Measurements from ENCODE around the gene TEX53. TPM values are rescaled to one million over a fixed set of nuclear protein-coding genes. Genes with fewer than 3 reads are reported as not detected.

Gene TEX53
- total and polyA plus RNA-seq, 10 of the 15 experiments (the other 5 are each of a cell fraction or from before 2014, with no cell fraction given): not detected

- no peak for FAIRE-seq
- H3K27ac ChIP-seq (ENCODE audit: control insufficient read depth, insufficient read depth): peak overlapping the region; percentile 98
- H3K9ac ChIP-seq (ENCODE audit: control insufficient read depth, insufficient read depth, low read length): peak overlapping the region; percentile 42
- WGBS (ENCODE audit: insufficient coverage, insufficient replicate concordance, low lambda C conversion rate, missing lambda C conversion rate): 44% methylated on average over 2 of the region's 2 CpGs
- peak overlapping the region; percentile 59; the same call in 1 of the 2 replicates for H3K4me3 ChIP-seq
- no peak for TF ChIP-seq STAT3 (IDR thresholded peaks at IDR 0.05; ENCODE audit: low read depth, low read length)
- TF ChIP-seq PKNOX1 (IDR thresholded peaks at IDR 0.05): no peak
- no peak for TF ChIP-seq PAX5 (IDR thresholded peaks at IDR 0.05; ENCODE audit: borderline replicate concordance, low read depth, low read length)
- TF ChIP-seq FOS (IDR thresholded peaks at IDR 0.05; ENCODE audit: borderline replicate concordance, extremely low read depth, insufficient read length): no peak
- TF ChIP-seq TCF12 (IDR thresholded peaks at IDR 0.05; ENCODE audit: low read depth, low read length): no peak
- TF ChIP-seq NFYB (IDR thresholded peaks at IDR 0.05; ENCODE audit: insufficient read depth, low read depth, low read length): no peak
- TF ChIP-seq E4F1 (IDR thresholded peaks at IDR 0.05; ENCODE audit: borderline replicate concordance, partially characterized antibody): no peak
- TF ChIP-seq, protein P1, sequence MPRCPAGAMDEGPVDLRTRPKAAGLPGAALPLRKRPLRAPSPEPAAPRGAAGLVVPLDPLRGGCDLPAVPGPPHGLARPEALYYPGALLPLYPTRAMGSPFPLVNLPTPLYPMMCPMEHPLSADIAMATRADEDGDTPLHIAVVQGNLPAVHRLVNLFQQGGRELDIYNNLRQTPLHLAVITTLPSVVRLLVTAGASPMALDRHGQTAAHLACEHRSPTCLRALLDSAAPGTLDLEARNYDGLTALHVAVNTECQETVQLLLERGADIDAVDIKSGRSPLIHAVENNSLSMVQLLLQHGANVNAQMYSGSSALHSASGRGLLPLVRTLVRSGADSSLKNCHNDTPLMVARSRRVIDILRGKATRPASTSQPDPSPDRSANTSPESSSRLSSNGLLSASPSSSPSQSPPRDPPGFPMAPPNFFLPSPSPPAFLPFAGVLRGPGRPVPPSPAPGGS (IDR thresholded peaks at IDR 0.05; ENCODE audit: borderline replicate concordance, insufficient read depth, low read depth, low read length, poor library complexity, severe bottlenecking): no peak
- no peak for TF ChIP-seq BHLHE40 (IDR thresholded peaks at IDR 0.05; ENCODE audit: borderline replicate concordance in 1 of 2, low read depth in 2 of 2, low read length in 1 of 2)
- no peak for TF ChIP-seq NR2F1 (conservative IDR thresholded peaks at IDR 0.05)
- intact Hi-C loops (cut with micrococcal nuclease; ENCODE audit: unreplicated experiment) (no loop called here), in situ Hi-C loops (cut with MboI) (no loop called here)
- peaks cover 43% of the 10 kb centered on the region for H3K79me2 ChIP-seq (ENCODE audit: control insufficient read depth, insufficient read depth, low read length)
- ChIA-PET RAD21 (ENCODE audit: unreplicated experiment) (interaction anchor here (5.5 to 9.0 kb wide), 2 partner anchors 9 to 16 kb away, joined by 49 to 83 read pairs; no protein-coding TSS in a partner anchor), POLR2A (interaction anchor here (0.7 to 6.6 kb wide), 4 partner anchors 9 to 222 kb away, joined by 3 to 73 read pairs (median 36); partner anchors contain the start of gene ATP6V1G1), CTCF (interaction anchor here (1.3 to 9.8 kb wide), 3 partner anchors 9 to 44 kb away, joined by 3 to 88 read pairs (median 61); no protein-coding TSS in a partner anchor), SMC1A (ENCODE audit: uncharacterized antibody, unreplicated experiment) (interaction anchor here (0.7 to 10.3 kb wide), 6 partner anchors 7 to 236 kb away, joined by 3 to 99 read pairs (median 20); no protein-coding TSS in a partner anchor)
- no peak for ATAC-seq
- no peaks in the 10 kb centered on the region for H3K9me3 ChIP-seq (replicated peaks; ENCODE audit: control insufficient read depth, insufficient read depth, low read length)
- peak overlapping the region; percentile 78 for H3K4me2 ChIP-seq (ENCODE audit: control insufficient read depth, insufficient read depth)
- H4K20me1 ChIP-seq (ENCODE audit: control insufficient read depth, insufficient read depth): no peaks in the 10 kb centered on the region
- no TSS peak for BruUV-seq (replicated peaks)
- no peaks in the 10 kb centered on the region; a peak in 1 of 4 replicates for H3K36me3 ChIP-seq (ENCODE audit: control insufficient read depth in 2 of 2, insufficient read depth in 2 of 2, low read length in 1 of 2)
- H2AFZ ChIP-seq (ENCODE audit: control insufficient read depth, low read depth, low read length): no peak overlapping the region
- no peaks in the 10 kb centered on the region for H3K27me3 ChIP-seq (replicated peaks in 1 of 2; ENCODE audit: control insufficient read depth in 2 of 2, insufficient read depth in 2 of 2, low read length in 1 of 2)
- H3K4me1 ChIP-seq (ENCODE audit: control insufficient read depth, insufficient read depth, low read length): peaks cover 69% of the 10 kb centered on the region
- no peak for DNase-seq (ENCODE audit: low read depth, low spot score)
Observed at GRCh38 chr9:114608525-114608796, 49.1 kb downstream of the TEX53 start.

Data from GM12878 (cell line).